ENCODE data around the gene AKT3.

DNA sequence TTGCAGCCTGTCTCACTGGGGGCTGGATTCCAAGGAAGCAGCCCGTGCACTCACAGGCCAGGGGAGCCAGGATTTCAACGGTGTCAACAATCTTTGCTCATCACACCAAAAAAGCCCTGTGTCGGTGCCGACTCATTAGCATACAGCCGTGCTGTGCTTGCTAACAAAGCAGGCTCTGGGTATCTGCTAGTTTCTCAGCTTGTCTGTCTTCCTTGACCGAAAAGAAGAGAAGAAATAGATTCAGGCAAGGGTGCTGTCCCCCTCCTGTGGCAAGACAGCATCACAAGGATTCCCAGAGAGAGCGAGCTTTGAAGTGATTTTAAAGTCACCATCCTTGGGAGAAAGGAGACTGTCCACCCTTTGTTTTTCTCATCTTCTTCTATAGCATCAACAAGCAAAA is 379.5 kb downstream of the AKT3 start:
- TF ChIP-seq NFIC (IDR thresholded peaks at IDR 0.05) (no peak), ZBTB7A (IDR thresholded peaks at IDR 0.05; ENCODE audit: low read depth) (no peak), EP300 (IDR thresholded peaks at IDR 0.05; ENCODE audit: borderline replicate concordance) (no peak), YY1 (IDR thresholded peaks at IDR 0.05; ENCODE audit: low read depth) (no peak), TAF1 (IDR thresholded peaks at IDR 0.05; ENCODE audit: low read depth) (no peak), FOXM1 (IDR thresholded peaks at IDR 0.05; ENCODE audit: borderline replicate concordance, low read depth) (no peak), CEBPB (IDR thresholded peaks at IDR 0.05) (no peak), CREB1 (IDR thresholded peaks at IDR 0.05; ENCODE audit: low read depth) (no peak)
- TF ChIP-seq, protein P1, sequence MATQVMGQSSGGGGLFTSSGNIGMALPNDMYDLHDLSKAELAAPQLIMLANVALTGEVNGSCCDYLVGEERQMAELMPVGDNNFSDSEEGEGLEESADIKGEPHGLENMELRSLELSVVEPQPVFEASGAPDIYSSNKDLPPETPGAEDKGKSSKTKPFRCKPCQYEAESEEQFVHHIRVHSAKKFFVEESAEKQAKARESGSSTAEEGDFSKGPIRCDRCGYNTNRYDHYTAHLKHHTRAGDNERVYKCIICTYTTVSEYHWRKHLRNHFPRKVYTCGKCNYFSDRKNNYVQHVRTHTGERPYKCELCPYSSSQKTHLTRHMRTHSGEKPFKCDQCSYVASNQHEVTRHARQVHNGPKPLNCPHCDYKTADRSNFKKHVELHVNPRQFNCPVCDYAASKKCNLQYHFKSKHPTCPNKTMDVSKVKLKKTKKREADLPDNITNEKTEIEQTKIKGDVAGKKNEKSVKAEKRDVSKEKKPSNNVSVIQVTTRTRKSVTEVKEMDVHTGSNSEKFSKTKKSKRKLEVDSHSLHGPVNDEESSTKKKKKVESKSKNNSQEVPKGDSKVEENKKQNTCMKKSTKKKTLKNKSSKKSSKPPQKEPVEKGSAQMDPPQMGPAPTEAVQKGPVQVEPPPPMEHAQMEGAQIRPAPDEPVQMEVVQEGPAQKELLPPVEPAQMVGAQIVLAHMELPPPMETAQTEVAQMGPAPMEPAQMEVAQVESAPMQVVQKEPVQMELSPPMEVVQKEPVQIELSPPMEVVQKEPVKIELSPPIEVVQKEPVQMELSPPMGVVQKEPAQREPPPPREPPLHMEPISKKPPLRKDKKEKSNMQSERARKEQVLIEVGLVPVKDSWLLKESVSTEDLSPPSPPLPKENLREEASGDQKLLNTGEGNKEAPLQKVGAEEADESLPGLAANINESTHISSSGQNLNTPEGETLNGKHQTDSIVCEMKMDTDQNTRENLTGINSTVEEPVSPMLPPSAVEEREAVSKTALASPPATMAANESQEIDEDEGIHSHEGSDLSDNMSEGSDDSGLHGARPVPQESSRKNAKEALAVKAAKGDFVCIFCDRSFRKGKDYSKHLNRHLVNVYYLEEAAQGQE (IDR thresholded peaks at IDR 0.05; ENCODE audit: low read depth), result no peak
- TF ChIP-seq, protein P2, sequence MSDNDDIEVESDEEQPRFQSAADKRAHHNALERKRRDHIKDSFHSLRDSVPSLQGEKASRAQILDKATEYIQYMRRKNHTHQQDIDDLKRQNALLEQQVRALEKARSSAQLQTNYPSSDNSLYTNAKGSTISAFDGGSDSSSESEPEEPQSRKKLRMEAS (IDR thresholded peaks at IDR 0.05), result no peak
